AML-193 (cell line): ENCODE measurements around the gene MSI2.

Source experiments
- DNase-seq, 2 experiments: peaks; one replicate each; lab custom pipeline; 2025; lab: John Stamatoyannopoulos, UW

The MSI2 gene

DNA sequence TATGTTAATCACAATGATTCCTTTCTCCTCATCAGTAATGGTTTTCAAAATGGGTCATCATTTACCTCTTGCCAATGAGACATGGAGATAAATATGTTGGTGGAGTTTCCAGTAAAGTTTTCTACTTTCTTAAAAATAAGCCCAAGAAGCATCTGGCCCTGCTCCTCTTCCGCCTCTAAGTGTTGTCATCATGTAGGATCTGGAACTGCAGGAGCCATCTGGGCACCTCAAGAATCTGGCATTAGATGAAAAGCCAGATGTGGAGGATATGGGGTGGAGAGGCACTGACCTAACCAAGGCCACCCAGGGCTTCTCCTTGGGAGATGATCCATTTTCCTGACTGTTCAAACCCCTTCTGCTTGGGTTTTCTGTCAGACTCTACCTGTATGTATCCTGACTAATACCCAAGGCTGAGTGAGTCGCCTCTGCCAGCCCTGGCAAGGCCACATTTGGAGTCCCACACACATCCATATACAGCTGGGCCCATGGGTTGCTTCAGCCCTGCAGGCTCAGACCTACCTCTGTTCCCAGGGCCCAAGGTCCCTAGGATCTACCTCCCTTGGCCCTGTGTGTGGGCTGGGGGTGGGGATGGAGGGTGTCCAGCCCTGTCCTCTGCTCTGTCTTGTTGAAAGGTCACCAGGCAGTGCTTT, 464.2 kb downstream of the MSI2 start:
- no peak for DNase-seq

DNA sequence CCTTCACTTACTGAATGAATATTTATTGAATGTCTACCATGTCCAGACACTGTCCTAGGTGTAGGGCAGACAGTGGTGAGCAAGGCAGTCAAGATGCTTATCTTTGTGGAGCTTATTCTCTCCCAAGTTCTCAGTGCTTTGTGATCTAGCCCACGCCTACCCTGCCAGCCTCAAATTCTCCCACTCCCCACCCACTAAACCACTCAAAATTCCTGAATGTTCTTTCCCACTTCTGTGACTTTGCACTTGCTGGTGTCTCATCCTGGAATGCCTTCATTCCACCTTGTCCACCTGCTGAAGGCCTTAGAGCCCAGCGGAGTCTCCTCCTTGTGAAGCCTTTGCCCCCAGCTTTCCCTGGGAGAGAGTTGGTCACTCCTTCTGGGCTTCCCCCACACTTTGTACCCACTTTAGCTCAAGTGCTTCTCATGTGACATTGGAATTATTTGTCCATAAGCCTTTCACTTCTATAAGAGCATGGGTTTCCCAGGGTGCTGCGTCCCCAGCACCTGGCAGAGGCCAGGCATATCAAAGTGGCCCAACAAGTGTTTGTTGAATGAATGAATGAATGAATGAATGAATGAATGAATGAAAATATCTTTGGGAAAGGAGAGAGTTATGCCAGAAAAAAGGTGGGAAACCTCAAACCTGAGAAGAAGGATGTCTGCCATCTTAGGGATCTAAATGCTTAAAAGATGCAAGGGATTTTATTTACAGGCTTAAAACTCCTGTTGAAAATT, 465.8 kb downstream of the MSI2 start:
- no peak for DNase-seq

GRCh38 chr17:57722704-57723043, 466.4 kb downstream of the MSI2 start:
- no peak for DNase-seq

DNA sequence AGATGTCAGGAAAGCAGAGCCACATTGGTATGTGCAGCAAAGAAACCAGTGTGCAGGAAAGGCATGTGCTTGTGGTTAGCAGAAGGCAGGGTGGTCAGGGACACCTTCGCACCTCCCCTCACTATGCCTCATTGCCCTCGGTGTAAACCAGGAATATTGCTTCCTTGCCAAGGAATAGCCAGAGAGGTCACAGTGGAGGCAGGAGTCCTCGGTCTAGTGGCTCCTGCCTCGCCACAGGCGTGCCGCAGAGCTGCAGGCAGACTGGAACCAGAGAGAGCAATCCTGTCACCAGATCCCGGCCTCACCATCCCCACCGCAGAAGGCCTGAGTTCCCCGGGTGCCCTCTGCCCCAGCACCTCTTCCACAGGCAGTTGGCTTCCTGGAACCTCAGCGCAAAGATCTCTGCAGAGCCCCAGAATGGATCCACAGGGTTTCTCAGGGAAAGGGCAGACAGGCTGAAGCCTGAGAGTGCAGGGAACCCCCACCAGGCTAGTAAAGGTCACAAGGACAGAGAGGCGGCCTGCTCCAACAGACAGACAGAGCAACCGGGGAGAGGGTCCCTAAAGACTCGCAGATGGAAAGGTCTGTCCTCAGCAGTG, 467.2 kb downstream of the MSI2 start:
- DNase-seq, result no peak

DNA sequence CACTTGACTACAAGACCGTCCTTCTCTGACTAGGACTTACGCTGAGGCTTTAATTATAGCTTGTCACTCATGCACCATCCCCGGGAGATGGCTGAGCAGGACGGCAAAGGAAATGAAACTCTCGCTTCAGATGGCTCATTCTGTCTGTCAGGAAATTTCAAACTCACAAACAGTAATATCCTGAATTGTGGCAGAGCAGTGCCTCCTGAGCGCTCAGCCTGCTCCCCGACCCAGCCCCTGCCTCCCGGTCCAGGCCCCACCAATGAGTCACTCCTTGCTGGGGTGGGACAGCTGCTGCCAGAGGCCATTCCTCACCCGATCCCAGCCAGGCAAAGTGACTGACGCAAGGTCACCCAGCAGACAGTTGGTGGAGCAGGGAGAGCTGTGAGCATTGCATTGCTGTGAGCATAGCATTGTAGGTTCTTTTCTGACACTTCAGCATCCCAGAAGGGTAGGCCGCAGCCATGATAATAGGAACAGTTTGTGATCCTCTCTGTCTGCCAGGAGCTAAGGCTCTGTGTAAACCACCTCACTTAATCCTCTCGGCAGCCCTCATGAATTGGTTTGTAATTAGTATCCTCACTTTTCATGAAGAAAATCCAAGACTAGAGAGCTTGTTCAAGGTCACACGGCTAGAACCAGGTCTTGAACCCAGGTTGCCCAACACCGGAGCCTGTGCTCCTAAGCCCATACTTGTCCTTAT, 467.9 kb downstream of the MSI2 start:
- no peak for DNase-seq

- DNase-seq, result no peak
Measured at GRCh38 chr17:57724729-57725125, 468.4 kb downstream of the MSI2 start.

- no peak for DNase-seq
Measured at GRCh38 chr17:57726213-57726790, 470.0 kb downstream of the MSI2 start.

GRCh38 chr17:57726838-57727237, 470.5 kb downstream of the MSI2 start:
- DNase-seq, result no peak

DNA sequence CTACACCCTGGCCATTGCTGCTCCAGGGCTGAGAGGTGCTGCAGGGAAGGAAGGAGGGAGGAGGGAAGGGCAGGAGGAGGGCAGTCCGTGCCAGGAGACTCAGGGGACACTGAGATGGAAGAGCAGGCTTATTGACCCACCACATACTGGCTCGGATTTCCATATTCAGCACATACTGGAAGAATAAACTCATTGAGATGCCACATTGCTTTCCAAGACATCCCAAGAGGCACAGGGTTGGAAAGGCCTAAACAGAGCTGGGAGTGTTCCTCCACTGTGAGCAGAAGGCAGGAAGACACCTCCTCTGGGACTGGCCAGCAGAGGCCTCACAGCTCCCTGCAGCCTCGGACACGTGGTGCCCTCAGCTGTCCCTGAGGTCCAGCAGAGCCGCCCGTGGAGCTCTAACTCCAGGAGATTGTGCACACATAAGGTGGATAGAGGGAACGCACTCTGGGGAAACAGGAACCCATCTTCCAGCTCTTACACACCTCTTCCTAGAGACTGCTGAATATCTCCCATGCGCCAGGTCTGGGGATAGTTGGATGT, 471.4 kb downstream of the MSI2 start:
- DNase-seq, result no peak

DNA sequence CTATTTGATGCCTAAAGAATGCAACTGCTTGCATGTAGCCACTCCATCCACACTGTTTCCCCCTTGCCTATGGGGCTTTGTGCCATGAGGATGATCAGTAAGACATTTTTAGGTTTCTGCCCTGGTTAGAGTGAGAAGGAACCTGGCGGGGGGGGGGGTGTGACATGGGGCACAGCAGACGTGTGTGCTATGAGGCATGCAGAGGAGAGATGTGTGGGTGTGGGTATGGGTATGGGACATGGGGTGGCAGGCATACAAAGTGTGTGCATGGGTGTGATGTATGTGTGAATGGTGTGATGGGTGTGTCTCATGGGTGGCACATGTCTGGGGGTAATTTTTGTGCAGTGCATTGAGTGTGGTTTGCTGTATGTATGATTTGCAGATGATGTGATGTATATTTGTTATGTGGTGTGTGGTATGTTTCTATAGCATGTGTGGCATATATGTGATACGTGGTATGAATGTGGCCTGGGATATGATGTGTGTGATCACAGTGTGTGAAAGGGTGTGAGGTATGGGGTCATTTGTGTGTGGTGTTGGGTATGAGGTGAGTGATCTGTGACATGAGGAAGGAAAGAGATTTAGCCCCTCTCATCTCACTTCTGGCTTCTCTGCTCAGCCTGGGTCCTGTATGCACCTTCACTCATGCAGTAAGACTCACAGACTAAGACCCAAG, 473.8 kb downstream of the MSI2 start:
- DNase-seq, result no peak

DNA sequence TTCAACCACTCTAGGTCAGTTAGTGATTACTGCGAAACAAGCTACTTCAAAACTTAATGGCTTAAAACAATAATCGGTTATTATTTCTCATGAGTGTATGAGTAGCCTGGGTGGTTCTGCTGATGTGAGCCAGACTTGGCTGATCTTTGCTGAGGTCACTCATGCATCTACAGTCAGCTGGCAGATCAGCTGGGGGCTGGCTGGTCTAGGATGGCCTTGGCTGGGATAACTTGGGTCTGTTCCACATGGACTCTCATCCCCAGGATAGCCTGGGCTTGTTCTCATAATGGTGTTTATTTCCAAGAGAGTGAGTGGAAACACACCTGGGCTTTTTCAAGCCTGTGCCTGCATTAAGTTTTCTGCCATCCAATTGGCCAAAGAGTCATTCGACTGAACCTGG, 475.7 kb downstream of the MSI2 start:
- DNase-seq, result no peak

DNA sequence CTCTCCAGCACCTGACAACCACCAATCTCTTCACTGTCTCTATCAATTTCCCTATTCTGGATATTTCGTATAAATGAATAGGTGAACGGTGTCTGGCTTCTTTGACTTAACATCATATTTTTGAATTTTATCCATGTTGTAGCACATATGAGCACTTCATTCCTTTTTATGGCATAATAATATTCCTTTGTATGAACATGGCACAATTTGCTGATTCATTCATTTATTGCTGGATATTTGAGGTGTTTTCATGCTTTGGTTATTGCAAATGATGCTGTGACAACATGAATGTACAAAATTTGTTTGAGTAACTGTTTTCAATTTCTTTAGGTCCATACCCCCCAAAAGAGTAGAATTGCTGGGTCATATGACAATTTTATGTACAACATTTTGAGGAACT, 476.8 kb downstream of the MSI2 start:
- no peak for DNase-seq
